Neural cell (in vitro differentiated cells): ENCODE results near the gene PTPN7. TPM values are rescaled to one million over a fixed set of nuclear protein-coding genes. Genes with fewer than 3 reads are reported as not detected.

ENCODE experiments used
- H2AFZ ChIP-seq: fragments of 200-600, 300-800 bp; sonication (generic), shearing (Covaris generic); 2 replicates; pipeline ENCODE4 v1.6.0; 2014; ENCODE audit warnings: low read depth, mild to moderate bottlenecking, antibody characterized with exemption, low read length, moderate library complexity
- H3F3A ChIP-seq: fragments of 200-600 bp; shearing (Covaris generic); 2 replicates; pipeline ENCODE4 v1.6.1; 2016; ENCODE audit warnings: mild to moderate bottlenecking, moderate library complexity, mixed read lengths, antibody characterized with exemption, low read length; ENCODE audit not compliant: insufficient read depth, poor library complexity, severe bottlenecking
- H3K27ac ChIP-seq: fragments of 200-600, 300-800 bp; sonication (generic), shearing (Covaris generic); 2 replicates; pipeline ENCODE4 v1.5.1; 2014; ENCODE audit warnings: mild to moderate bottlenecking, low read length, moderate library complexity
- H3K27me3 ChIP-seq: fragments of 300-800, 200-600 bp; sonication (generic), shearing (Covaris generic); 2 replicates; pipeline ENCODE4 v1.6.0; 2014; ENCODE audit warnings: mild to moderate bottlenecking, low read depth, low read length, moderate library complexity; ENCODE audit not compliant: insufficient read depth
- H3K36me3 ChIP-seq: fragments of 300-800, 200-600 bp; sonication (generic), shearing (Covaris generic); 2 replicates; pipeline ENCODE4 v1.5.1; 2014; ENCODE audit warnings: mild to moderate bottlenecking, antibody characterized with exemption, low read length, moderate library complexity; ENCODE audit not compliant: insufficient read depth
- H3K4me2 ChIP-seq: fragments of 300-800, 200-600 bp; sonication (generic), shearing (Covaris generic); 2 replicates; pipeline ENCODE4 v1.6.0; 2014; ENCODE audit warnings: mild to moderate bottlenecking, low read length
- H3K4me3 ChIP-seq: fragments of 300-800, 200-600 bp; sonication (generic), shearing (Covaris generic); 2 replicates; pipeline ENCODE4 v1.5.1; 2014; ENCODE audit warnings: mild to moderate bottlenecking, low read length, moderate library complexity
- H3K79me2 ChIP-seq: fragments of 200-600 bp; shearing (Covaris generic); replicated peaks from 2 replicates; pipeline ENCODE4 v1.6.0; 2014; ENCODE audit warnings: mild to moderate bottlenecking, low read length, moderate library complexity; ENCODE audit not compliant: insufficient read depth
- H3K9ac ChIP-seq: fragments of 300-800, 200-600 bp; sonication (generic), shearing (Covaris generic); 2 replicates; pipeline ENCODE4 v1.6.1; 2016; ENCODE audit warnings: mild to moderate bottlenecking, low read length, mixed read lengths
- H3K9me2 ChIP-seq: fragments of 200-600 bp; shearing (Covaris generic); 2 replicates; pipeline ENCODE4 v1.6.1; 2016; ENCODE audit warnings: mild to moderate bottlenecking, low read length, mixed read lengths; ENCODE audit not compliant: insufficient read depth
- H3K9me3 ChIP-seq: fragments of 200-600, 300-800 bp; sonication (generic), shearing (Covaris generic); 2 replicates; pipeline ENCODE4 v1.6.1; 2016; ENCODE audit warnings: mild to moderate bottlenecking, mixed run types, low read length, moderate library complexity, mixed read lengths
- H4K20me1 ChIP-seq: fragments of 200-600 bp; shearing (Covaris generic); 2 replicates; pipeline ENCODE4 v1.6.1; 2016; ENCODE audit warnings: mild to moderate bottlenecking, mixed run types; ENCODE audit not compliant: insufficient read depth
- EP300 ChIP-seq: fragments of 450-650 bp; conservative IDR thresholded peaks from 2 replicates; pipeline ENCODE4 v1.6.1; 2014; ENCODE audit warnings: antibody characterized with exemption, mild to moderate bottlenecking, moderate library complexity; ENCODE audit not compliant: poor library complexity, severe bottlenecking
- EZH2 ChIP-seq: fragments of 200-600, 300-800 bp; shearing (Covaris generic), sonication (generic); IDR thresholded peaks from 2 replicates; pipeline ENCODE4 v1.6.1; 2014; ENCODE audit warnings: antibody characterized with exemption, low read length, borderline replicate concordance, mild to moderate bottlenecking; ENCODE audit not compliant: insufficient read depth, poor library complexity, severe bottlenecking
- MXI1 ChIP-seq: fragments of 450-650 bp; conservative IDR thresholded peaks from 2 replicates; pipeline ENCODE4 v1.6.1; 2014; ENCODE audit warnings: antibody characterized with exemption, mild to moderate bottlenecking; ENCODE audit not compliant: poor library complexity, severe bottlenecking
- POLR2AphosphoS5 ChIP-seq: IDR thresholded peaks from 2 replicates; pipeline ENCODE4 v1.6.1; 2012
- RAD21 ChIP-seq: fragments of 450-650 bp; conservative IDR thresholded peaks from 2 replicates; pipeline ENCODE4 v1.6.1; 2014; ENCODE audit warnings: antibody characterized with exemption, mild to moderate bottlenecking, moderate library complexity
- SMC3 ChIP-seq: fragments of 450-650 bp; conservative IDR thresholded peaks from 2 replicates; pipeline ENCODE4 v1.6.1; 2014; ENCODE audit warnings: antibody characterized with exemption, mild to moderate bottlenecking, moderate library complexity; ENCODE audit not compliant: poor library complexity
- TAF1 ChIP-seq: IDR thresholded peaks from 2 replicates; pipeline ENCODE4 v1.6.1; 2012; ENCODE audit warnings: low read depth
- polyA plus RNA-seq: library from polyadenylated mRNA; depleted of rRNA; stranded (reverse); fragments of >200 nt; gene quantifications from 2 replicates; pipeline ENCODE4 v1.2.3, GENCODE V29; 2014
- TF ChIP-seq, protein P1 (sequence below): IDR thresholded peaks from 2 replicates; pipeline ENCODE4 v1.6.1; 2012; ENCODE audit warnings: borderline replicate concordance
- TF ChIP-seq, protein P2 (sequence below): fragments of 450-650 bp; IDR thresholded peaks from 2 replicates; pipeline ENCODE4 v1.5.1; 2014; ENCODE audit warnings: antibody characterized with exemption, mild to moderate bottlenecking, moderate library complexity; ENCODE audit not compliant: poor library complexity, severe bottlenecking

Gene PTPN7
- polyA plus RNA-seq, 1 donor from 2014 or later, result 2.1 TPM

DNA sequence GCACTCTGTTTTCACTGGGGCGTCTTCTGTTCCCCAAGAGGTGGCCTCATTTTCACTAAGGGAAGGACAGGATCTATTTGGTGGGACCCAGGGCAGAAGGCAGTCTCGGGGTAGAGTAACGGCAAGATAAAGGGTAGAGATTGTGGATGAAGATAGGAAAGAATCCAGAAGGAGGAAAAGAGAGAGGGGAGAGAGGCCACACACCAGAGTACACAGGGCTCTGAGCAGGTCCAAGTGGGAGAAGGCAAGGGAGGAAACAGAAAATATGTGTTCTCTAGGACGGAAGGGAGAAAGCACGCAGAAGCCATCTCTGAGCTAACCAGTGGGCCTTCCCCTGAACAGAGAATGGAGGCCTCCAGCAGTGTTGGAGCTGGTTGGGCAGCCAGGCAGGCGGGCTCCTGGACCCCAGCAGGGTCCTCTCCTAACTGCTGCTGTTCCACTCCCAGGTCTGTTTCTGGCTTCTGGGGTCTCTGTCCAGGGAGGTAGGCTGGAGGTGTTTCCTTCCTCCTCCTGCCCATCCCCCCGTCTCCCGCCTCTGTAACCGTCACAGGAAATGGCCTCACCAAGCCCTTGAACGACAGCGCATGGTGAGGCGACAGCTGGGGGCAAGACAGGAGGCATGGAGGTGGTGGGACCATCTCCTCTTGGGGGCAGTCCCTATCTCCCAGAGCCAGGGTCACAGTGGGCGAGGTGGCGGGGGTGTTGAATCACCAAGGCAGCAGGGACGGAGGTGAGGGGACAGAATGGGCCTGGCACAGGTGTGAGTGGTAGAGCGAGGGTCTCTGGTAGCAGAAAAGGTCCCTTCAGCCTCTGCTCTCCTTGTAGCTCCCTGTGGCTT is 649 bp downstream of the PTPN7 start:
- H3K9me2 ChIP-seq, result no peaks in the 10 kb centered on the region
- no peak overlapping the region for H3K4me3 ChIP-seq
- no peaks in the 10 kb centered on the region for H3K79me2 ChIP-seq
- H3K27ac ChIP-seq, result no peak overlapping the region
- no peak overlapping the region for H3K9ac ChIP-seq
- H3K9me3 ChIP-seq, result no peaks in the 10 kb centered on the region
- H3K4me2 ChIP-seq, result no peak overlapping the region
- H3K27me3 ChIP-seq, result no peaks in the 10 kb centered on the region
- no peaks in the 10 kb centered on the region for H3F3A ChIP-seq
- no peak overlapping the region for H2AFZ ChIP-seq
- H3K36me3 ChIP-seq, result no peaks in the 10 kb centered on the region
- H4K20me1 ChIP-seq, result no peaks in the 10 kb centered on the region
- TF ChIP-seq EZH2 (no peak), EP300 (no peak), MXI1 (no peak), SMC3 (no peak), POLR2AphosphoS5 (no peak), RAD21 (no peak)
- TF ChIP-seq, protein P1, sequence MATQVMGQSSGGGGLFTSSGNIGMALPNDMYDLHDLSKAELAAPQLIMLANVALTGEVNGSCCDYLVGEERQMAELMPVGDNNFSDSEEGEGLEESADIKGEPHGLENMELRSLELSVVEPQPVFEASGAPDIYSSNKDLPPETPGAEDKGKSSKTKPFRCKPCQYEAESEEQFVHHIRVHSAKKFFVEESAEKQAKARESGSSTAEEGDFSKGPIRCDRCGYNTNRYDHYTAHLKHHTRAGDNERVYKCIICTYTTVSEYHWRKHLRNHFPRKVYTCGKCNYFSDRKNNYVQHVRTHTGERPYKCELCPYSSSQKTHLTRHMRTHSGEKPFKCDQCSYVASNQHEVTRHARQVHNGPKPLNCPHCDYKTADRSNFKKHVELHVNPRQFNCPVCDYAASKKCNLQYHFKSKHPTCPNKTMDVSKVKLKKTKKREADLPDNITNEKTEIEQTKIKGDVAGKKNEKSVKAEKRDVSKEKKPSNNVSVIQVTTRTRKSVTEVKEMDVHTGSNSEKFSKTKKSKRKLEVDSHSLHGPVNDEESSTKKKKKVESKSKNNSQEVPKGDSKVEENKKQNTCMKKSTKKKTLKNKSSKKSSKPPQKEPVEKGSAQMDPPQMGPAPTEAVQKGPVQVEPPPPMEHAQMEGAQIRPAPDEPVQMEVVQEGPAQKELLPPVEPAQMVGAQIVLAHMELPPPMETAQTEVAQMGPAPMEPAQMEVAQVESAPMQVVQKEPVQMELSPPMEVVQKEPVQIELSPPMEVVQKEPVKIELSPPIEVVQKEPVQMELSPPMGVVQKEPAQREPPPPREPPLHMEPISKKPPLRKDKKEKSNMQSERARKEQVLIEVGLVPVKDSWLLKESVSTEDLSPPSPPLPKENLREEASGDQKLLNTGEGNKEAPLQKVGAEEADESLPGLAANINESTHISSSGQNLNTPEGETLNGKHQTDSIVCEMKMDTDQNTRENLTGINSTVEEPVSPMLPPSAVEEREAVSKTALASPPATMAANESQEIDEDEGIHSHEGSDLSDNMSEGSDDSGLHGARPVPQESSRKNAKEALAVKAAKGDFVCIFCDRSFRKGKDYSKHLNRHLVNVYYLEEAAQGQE, result no peak

DNA sequence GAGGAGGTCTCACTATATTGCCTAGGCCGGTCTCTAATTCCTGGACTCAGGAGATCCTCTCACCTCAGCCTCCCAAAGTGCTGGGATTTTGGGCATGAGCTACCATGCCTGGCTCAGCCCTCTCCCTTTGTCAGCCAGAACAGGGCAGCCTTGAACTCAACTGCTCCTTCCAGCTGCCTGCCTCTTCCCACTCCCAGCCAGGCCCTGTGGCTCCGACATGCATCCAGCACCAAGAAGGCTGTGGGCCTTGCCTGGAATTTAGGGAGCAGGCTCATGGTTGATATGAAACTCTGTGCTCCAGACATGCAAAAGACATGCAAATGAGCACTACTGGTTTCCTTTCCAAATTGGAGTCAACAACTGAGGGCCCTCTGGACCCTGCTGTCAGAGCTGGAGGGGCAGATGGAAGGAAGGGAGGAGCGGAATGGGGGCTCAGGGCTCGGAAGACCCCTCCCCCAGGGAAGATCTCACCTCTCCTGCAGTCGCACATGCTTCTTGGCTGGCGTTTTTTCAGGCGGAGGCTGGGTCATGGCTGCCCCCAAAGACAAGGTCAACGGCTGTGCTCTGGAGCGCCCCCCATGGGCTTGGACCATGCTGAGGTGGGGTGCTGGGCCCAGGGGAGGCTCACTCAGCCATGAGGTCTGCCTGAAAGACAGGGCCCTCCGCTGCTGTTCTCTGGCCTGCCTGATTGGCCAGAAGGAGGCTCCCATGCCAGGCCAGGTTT is 1.4 kb downstream of the PTPN7 start:
- no peaks in the 10 kb centered on the region for H3K9me3 ChIP-seq
- H2AFZ ChIP-seq, result no peak overlapping the region
- no peaks in the 10 kb centered on the region for H3K9me2 ChIP-seq
- no peak overlapping the region for H3K9ac ChIP-seq
- no peaks in the 10 kb centered on the region for H3K79me2 ChIP-seq
- no peak overlapping the region for H3K4me2 ChIP-seq
- H3K36me3 ChIP-seq, result no peaks in the 10 kb centered on the region
- TF ChIP-seq, protein P2, sequence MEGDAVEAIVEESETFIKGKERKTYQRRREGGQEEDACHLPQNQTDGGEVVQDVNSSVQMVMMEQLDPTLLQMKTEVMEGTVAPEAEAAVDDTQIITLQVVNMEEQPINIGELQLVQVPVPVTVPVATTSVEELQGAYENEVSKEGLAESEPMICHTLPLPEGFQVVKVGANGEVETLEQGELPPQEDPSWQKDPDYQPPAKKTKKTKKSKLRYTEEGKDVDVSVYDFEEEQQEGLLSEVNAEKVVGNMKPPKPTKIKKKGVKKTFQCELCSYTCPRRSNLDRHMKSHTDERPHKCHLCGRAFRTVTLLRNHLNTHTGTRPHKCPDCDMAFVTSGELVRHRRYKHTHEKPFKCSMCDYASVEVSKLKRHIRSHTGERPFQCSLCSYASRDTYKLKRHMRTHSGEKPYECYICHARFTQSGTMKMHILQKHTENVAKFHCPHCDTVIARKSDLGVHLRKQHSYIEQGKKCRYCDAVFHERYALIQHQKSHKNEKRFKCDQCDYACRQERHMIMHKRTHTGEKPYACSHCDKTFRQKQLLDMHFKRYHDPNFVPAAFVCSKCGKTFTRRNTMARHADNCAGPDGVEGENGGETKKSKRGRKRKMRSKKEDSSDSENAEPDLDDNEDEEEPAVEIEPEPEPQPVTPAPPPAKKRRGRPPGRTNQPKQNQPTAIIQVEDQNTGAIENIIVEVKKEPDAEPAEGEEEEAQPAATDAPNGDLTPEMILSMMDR, result no peak
- TF ChIP-seq SMC3, result no peak
- TF ChIP-seq, protein P1, result no peak
- TF ChIP-seq POLR2AphosphoS5, result no peak
- no peak for TF ChIP-seq TAF1
- TF ChIP-seq RAD21, result no peak
- TF ChIP-seq EP300, result no peak
- TF ChIP-seq MXI1, result no peak
- TF ChIP-seq EZH2, result no peak
- no peaks in the 10 kb centered on the region for H3F3A ChIP-seq
- no peak overlapping the region for H3K4me3 ChIP-seq
- no peaks in the 10 kb centered on the region for H4K20me1 ChIP-seq
- no peak overlapping the region for H3K27ac ChIP-seq
- H3K27me3 ChIP-seq, result no peaks in the 10 kb centered on the region
